Breast epithelium (tissue), 3 donors: ENCODE data around the gene KIF1B.

Source experiments
- POLR2A ChIP-seq: fragments of 450-650 bp; IDR thresholded peaks from one replicate; pipeline ENCODE4 v1.6.1; 2016; ENCODE audit warnings: antibody characterized with exemption, mild to moderate bottlenecking, moderate library complexity
- TF ChIP-seq, protein P1 (sequence below), 3 donors: fragments of 450-650 bp; IDR thresholded peaks; one replicate each; pipeline ENCODE4 v1.5.1; 2016 to 2017; ENCODE audit warnings: antibody characterized with exemption in 3 of 3, mild to moderate bottlenecking in 3 of 3, moderate library complexity in 3 of 3

DNA sequence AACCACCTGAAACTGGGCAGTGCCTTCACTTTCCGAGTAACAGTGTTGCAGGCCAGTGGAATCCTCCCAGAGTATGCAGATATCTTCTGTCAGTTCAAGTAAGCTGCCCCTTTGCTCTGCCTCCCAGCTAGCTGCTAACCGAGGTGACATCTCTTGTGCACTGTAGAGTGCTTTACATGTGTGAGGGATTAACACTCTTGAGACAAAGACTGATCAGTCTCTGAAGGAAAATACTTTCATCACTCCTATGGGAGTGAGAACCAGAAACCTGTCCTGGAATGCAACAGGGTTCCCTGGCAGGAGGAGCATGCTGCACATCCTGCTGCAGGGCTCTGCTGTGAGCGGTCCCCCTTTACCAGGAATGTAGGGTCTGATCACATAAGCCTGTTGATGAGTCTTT lies 127.1 kb downstream of the KIF1B start:
- TF ChIP-seq, protein P1, sequence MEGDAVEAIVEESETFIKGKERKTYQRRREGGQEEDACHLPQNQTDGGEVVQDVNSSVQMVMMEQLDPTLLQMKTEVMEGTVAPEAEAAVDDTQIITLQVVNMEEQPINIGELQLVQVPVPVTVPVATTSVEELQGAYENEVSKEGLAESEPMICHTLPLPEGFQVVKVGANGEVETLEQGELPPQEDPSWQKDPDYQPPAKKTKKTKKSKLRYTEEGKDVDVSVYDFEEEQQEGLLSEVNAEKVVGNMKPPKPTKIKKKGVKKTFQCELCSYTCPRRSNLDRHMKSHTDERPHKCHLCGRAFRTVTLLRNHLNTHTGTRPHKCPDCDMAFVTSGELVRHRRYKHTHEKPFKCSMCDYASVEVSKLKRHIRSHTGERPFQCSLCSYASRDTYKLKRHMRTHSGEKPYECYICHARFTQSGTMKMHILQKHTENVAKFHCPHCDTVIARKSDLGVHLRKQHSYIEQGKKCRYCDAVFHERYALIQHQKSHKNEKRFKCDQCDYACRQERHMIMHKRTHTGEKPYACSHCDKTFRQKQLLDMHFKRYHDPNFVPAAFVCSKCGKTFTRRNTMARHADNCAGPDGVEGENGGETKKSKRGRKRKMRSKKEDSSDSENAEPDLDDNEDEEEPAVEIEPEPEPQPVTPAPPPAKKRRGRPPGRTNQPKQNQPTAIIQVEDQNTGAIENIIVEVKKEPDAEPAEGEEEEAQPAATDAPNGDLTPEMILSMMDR (IDR thresholded peaks at IDR 0.05) = no peak
- TF ChIP-seq POLR2A = no peak
